Measurements from ENCODE around the gene GARNL3.

The GARNL3 gene

DNA sequence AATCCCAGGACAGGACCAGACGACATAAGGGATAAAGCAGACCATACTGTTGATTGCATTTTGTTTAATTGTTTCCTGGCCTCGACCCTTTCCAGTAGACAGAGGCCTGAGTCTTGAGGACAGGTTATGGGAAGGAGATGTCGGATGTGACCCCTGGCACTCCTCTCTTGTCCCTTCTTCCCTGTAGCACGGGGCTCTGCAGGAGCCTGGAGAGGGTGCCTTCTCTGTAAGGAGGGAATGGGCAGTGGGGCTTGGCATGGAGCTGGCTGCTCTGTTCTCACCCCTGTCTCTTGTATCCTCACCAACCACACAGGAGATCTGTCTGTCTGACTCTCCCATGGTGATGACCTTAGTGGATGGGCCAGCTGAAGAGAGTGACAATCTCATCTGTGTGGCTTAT lies 92.3 kb downstream of the GARNL3 start:
- FAIRE-seq, result no peak

DNA sequence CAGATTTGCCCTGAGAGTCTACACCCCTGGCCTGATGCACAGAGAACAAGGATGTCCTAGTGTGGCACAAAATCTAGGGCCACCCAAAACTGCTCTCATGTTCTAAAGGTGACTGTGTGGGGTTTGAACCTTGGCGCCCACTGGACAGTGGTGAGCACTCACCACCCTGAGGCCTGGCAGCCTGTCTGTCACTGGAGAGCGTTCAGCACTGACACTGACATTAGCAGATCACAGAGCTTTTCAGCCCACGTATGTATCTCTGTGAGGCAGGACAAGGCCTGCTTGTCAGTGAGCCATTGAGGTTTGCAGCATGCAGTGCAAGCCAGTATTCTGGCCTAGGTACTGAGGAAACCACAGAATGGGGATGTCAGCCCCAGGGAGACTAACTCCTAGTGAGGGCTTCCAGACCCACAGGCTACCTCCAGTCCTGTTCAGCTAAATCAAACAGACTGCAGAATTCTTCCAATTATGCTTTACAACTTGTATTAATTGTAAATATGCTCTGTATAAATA lies 93.5 kb downstream of the GARNL3 start:
- no peak for FAIRE-seq

DNA sequence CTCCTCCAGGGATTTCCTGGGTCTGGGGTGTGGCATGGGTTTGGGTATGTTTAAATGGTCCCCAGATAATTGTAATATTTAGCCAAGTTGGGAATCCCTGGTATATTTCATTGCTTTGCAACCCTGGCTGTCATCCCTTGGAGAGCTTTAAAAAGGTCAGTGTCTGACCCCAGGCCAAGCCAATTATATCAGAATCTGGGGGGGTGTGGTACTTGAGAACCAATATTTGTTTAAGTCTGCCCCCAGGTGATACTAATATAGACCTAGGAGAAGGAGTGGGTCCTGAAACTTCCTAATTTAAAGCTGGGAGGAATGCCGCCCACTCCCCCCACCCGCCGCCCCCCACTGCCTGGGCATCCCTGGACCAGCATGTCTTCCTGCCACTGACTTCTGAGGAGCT lies 94.2 kb downstream of the GARNL3 start:
- FAIRE-seq, result no peak

DNA sequence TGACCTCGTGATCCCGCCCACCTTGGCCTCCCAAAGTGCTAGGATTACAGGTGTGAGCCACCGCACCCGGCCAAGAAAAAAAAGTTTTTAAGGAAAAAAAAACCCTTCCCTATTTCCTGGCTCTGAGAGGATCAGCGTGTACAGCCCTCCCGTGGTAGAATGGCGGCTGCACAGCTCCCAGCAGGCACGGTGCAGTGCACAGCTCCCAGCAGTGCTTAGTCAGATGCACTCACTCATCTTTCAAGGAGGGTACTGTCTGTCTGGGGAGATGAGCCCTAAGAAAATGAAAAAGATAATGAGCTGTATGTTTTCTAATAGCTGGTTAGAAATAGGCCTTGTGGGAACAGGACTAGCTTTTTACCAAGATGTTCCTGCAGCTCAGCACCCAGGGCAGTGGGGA lies 95.7 kb downstream of the GARNL3 start:
- no peak for FAIRE-seq

DNA sequence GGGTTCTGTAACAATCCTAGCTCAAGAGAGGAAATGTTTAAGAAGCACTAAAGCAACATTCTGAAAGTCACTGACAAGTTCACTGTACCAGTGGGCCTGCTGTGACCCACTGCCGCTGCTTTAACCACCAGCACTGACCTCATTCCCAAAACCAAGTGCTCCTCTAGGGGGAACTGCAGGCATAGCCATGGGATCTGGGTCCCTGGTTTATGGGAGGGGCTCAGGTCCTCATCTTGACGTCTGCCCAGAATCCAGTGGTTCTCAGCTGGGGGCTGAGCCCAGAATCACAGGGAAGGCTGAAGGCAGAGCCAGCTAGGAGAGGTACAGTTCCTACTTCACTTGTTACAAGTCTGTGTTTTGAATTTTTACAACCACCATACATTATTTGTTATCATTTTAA lies 96.3 kb downstream of the GARNL3 start:
- no peak for FAIRE-seq

DNA sequence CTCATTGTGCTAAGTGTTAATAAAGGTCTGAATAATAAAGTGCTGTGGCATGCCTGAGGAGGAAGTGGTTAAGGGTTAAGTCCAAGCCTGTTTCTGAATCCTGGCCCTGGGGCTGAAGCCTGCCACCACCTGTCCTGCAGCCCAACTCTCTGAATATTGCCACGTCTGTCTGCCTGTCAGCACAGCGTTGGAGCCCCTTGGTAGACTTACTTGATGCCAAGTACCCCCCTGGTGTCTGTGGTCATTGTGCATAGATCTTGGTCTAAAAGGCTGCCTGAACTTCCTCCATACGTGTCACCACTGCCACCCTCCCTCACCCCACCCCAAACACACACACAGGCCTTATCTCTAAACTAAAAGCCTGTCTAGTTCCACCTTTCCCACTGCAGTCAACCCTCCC lies 97.0 kb downstream of the GARNL3 start:
- FAIRE-seq, result no peak

DNA sequence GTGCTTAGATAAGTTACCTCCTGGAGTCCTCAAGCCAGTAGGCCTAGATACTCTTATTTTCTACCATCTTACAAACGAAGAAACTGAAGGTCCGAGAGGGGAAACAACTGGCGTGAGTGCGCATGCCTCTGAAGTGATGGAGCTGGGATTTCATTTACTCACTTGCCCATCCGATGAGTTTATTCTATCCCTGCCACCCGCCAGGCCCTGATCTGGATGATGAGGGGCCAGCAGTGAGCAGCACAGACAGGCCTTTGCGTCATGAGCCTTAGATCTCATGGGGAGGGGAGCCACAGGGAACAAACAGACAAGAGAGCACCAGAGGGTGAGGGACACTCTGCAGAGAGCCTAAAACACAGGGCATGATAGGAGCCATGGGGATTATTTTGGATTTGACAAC lies 98.3 kb downstream of the GARNL3 start:
- FAIRE-seq, result no peak

DNA sequence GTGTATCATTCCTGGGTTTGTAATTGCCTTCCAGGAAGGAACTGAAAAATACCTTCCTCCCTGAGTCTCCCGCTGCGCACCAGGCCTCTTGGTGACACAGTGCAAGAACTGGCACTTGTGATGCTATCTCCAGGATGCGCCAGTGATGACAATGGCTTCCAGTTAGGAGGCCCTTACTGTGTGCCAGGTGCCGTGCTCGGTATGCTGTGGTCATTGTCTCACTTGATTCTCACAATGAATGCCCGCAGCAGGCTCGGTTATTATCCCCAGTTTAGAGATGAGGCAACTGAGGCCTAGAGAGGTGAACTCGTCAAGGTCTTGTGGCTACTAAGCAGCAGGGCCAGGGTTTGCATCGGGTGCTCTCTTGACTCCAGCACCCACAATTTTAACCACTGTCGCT lies 100.9 kb downstream of the GARNL3 start:
- FAIRE-seq, result no peak

DNA sequence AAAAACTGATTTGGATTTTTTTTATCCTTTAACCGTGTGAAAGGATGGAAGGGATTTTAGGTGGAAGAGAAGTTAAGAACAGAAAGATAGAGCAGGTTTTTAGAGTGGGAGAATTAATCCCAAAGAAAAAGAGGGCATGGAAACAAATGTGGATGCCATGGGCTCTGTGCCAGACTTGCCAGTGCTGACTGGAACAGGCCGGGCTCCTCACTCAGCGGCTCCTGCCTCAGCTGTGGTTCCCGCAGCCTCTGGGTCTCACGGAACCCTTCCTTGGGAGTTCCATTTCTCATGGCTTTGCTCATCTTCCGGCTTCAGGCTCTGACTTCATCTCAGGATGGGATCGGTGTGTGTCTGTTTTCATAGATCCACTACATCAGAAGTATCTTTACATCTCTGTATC lies 102.0 kb downstream of the GARNL3 start:
- no peak for FAIRE-seq

DNA sequence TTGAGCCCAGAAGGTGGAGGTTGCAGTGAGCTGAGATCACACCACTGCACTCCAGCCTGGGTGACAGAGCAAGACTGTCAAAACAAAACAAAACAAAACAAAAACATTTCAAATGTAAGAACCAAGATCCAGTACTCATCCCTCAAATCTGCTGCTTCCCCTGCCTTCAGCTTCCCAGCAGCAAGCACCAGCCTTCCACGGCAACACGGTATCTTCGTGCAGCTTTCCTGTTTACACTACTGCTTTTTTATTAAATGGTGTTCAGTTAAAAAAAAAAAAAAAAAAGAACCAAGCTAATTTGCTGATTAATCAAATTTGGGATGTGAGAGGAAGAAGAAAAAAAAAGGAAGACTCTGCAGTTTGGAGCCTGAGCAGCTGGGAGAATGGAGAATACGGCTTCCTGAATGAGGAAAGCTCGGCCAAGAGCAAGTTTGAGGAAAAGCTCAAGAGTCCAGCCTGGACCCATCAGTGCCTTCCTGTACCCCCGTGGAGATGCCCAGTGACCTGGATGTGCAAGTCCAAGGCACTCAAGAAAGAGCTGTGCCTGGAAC lies 104.4 kb downstream of the GARNL3 start:
- no peak for FAIRE-seq

DNA sequence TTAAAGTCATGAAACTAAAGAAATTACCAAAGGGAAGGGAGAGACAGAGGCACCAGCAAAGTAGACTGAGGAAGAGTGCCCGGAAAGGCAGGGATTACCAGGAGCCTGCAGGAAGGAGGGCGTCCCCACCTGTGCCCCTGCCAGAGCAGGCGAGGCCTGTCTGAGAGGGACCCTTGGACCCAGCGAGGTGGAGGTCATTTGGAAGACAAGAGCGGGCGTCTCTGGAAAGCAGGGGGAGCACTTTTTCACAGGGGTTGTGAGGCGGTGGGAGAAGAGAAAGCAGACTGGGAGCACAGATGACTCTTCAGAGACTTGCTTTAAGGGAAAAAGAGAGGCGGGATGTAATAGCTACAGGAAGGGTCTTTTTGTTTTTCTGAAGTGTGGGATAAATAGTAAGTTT lies 104.9 kb downstream of the GARNL3 start:
- no peak for FAIRE-seq

DNA sequence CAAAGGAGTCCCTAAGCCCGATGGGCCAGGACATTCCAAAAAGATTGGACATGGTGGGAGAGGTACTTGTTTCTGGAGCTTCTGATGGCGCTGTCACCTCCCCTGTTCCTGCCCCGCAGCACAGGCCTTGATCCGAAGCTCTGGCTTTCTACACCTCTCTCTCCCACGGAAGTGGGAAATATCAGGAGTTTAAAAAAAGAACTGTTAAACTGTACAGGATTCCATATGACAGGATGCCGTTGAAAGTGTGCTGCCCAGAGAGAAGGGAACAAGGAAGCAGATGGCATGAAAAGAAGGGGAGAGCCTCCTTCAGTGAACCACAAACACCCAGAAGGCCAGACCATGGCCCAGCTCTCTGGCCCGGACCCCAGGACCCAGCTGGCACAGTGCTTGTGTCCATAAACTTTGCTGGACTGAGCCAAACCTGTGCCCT lies 105.6 kb downstream of the GARNL3 start:
- no peak for FAIRE-seq

DNA sequence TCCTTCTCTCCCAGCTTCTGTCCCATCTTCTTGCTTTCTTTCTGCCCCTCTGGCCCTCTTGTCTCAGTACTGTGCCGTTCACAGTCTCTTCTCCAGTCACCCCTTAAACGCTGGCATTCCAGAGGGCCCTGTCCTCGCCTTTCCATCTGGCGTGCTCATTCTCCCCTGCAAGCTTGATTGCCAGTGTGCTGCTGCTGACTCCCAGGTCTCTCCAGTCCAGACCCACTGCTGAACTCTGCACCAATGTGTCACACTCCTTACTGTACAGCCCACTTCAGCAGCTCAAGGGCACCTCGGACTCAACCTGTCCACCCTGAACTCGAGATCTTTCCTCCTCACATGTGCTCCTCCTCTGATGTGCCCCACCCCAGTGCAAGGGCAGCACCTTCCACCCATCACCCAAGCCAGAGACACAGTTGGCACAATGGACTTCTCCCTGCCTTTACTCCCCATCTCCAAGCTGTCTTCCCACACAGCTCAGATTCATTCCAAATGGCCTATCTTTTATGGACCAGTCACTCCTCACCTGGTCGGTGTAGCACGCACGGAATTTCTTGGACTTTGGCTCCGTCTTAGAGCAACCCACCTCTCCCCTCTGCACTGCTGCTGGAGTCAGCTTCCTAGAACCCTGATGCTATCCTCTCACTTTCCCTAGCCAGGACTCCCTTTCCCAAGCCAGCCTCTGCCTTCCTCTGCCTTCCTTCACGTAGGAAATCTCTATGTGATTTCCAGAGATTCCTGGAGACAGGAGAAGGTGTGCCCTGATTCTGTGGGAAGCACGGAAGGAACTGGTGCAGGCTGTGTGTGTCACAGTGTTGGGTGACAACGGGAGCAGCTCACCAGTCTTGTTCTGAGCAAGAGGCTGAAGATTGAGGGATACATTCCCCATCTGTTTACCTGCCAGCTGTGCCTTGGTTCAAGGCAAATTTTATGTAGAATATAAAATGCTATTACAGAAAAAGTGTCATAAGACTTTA lies 106.4 kb downstream of the GARNL3 start:
- FAIRE-seq, result no peak

DNA sequence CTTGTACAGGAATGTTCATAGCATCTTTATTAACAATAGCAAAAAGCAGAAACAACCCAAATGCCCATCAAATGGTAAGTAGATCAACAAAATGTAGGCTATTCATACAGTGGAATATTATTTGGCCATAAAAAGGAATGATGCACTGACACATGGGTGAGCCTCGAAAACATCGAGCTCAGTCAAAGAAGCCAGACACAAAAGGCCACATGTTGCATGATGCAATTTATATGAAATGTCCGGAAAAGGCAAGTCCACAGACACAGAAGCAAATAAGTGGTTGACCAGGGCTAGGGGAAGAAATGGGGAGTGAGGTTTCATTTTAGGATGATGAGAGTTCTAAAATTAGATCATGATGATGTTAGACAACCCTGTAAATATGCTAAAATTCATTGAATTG lies 115.9 kb downstream of the GARNL3 start:
- no peak for FAIRE-seq

DNA sequence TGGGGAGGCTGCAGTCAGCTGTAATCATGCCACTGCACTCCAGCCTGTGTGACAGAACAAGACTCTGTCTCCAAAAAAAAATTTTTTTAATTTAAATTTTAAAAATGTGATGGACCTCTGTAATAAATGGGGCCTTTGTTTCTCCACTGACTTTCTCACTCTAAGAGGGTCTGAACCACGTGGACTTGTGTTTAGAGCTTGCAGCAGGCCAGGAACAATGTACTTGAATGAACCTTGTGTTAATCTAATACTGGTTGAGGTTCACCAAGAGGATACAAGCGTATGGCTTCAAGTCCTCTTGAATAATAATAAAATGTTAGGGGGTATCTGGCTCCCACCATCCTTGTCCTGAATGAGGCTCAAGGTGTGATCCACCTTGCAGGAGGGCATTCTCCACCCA lies 118.0 kb downstream of the GARNL3 start:
- no peak for FAIRE-seq

DNA sequence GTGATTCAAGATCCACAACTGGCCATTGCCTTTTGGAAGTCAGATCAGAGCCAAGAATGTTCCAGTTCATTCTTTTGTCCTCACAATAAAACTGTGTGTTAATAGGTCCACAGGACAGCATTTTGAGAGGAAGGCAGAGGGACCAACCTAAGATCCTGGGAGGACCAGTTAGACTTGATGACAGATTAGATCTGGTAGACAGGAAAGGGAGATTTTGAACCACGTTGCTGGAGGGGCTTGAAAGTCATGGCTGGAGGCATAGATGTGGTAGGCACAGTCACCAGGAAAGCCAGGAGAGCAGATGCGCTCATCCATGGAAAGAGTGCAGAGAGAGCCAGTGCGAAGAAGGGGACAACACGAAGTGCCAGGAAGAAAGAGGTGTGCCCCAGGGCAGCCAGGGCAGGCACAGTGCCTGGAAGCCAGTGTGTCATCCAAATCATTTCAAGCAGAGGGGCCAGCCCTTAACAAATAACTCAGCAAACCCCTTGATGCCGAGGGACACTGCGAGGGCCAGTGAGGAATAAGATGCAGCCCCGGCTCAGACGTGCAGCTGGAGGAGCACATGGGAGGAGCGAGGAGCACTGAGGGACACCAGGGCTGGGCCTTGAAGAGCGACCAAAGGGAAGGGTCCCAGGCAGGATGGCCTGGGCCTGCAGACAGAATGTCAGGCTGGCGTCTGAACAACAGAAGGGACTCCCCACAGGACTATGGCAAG lies 119.6 kb downstream of the GARNL3 start:
- FAIRE-seq, result no peak

DNA sequence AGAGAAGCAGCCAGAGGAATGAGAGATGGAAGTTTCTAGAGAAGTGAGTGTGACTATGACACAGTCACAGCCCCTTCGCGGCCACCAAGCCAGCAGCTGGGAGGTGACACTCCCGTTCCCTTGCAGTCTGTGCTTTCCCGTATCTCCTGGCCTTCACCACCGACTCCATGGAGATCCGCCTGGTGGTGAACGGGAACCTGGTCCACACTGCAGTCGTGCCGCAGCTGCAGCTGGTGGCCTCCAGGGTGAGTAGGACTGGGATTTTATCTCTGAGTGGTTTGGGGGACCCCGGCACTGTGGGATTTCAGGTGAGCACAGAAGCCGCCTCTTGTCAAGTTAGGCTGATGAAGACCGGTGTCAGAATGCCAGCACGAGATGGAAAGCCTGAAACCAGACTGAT lies 120.3 kb downstream of the GARNL3 start:
- FAIRE-seq, result no peak

DNA sequence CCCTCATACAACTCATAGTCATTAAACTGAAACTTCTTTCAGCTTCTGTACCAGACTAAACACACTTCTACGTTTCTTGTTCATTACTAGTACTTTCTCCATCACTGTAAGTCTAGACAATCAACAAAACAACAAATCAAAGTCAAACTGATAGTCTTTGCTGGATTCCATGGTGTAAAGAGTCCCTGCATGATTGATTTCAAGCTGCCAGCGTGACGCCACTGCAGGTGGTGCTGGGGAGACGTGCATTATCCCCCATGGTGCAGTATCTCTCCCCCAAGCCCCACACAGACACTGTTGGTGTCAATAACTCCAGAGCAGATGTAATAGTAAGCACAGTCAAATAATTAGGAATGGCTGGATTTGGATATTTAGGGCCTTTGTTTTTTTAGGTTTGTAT lies 121.7 kb downstream of the GARNL3 start:
- FAIRE-seq, result no peak

DNA sequence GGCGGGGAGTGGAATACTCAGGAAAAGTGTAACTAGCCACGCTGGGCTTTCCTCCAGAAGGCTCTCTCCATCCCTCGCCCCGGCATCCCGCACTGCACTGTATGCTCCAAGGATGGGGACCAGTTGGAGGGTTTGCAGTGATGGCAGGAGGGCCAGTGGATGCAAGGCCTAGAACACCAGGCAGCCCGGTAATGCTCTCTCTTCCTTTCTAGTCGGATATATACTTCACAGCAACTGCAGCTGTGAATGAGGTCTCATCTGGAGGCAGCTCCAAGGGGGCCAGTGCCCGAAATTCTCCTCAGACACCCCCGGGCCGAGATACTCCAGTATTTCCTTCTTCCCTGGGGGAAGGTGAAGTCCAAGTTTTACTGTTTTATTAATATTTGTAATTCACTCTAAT lies 122.4 kb downstream of the GARNL3 start:
- no peak for FAIRE-seq

DNA sequence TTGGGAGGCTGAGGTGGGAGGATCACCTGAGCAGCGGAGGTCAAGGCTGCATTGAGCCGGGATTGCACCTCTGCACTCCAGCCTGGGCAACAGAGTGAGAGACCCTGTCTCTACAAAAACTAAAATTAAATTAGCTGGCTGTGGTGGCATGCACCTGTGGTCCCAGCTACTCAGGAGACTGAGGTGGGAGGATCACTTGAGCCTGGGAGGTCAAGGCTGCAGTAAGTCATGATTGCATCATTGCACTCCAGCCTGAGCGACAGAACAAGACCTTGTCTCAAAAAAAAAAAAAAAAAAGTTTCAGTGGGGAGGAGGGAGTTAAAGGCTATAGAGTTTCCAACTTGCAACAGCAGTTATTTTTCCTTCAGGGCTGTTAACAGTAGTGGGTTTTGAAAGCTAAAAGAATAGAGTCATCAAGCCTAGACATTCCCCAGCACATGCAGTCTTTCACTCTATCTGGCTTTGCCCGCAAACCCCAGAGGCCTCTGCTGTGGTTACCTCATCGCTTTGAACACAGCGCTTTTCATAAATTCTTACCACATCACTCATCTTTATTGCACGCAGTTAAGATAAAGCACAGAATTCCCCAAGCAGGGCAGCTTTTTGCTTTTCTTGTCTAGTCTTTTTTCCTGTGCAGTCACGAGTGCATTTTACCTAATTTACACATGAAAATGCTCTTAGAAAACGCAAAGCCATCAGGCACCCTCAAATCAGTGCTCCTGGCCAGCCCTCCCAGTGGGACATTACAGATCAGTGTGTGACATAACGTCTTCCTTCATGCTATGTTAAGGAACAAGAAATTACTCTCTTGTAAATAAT lies 123.7 kb downstream of the GARNL3 start:
- FAIRE-seq, result no peak

DNA sequence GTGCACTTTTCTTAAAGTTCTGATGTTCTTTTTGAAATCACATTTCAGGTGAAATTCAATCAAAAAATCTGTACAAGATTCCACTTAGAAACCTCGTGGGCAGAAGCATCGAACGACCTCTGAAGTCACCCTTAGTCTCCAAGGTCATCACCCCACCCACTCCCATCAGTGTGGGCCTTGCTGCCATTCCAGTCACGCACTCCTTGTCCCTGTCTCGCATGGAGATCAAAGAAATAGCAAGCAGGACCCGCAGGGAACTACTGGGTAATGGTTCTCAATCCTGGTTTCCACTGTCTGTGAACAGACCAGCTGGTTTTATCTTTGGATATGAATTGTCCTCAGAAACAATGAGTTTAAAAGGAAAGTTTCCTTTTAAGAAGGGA lies 124.3 kb downstream of the GARNL3 start:
- no peak for FAIRE-seq

DNA sequence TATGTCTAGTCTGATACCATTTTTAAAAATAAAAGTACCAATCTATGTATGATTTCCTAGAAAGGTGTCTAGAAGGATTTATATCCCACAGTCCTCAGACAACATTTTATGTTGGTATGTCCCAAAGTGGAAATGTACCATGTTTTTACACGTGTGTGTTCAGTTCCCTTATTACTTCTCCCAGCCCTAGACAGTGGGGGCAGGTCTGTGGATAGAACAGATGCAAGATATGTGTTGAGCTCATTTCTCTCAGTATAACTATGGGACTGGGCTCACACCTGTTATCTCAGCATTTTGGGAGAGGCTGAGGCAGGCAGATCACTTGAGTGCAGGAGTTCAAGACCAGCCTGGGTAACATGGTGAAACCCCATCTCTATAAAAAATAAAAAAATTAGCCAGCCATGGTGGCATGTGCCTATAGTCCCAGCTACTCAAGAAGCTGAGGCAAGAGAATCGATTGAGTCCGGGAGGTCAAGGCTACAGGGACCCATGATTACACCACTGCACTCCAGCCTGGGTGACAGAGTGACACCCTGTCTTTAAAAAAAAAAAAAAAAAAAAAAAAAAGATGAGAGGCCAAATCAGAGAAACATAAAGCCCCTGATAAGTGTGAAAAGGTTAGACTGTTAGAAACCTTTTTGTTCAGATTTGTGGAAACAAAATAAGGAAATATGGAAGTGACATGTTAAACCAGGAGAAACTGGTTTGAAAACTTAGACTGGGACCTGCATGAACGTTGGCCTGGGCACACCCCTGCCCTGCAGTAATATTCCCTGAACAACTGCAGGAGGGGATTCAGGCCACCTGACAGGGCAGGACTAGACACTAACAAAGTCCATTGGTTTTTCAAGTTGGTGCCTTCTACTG lies 125.0 kb downstream of the GARNL3 start:
- FAIRE-seq, result no peak
